BLaER1 treated with 17β-estradiol and CSF1 and Interleukin-3, amounts not matched to agents 10 nM and 100 nM (cell line): ENCODE measurements around the gene VOPP1.

Source experiments
- H3K27ac ChIP-seq, 11 experiments: shearing (Covaris generic); formaldehyde crosslinking; 2 replicates each; pipeline ENCODE4 v1.8.1; 2022
- H3K27me3 ChIP-seq, 11 experiments: shearing (Covaris generic); formaldehyde crosslinking; 2 replicates each; pipeline ENCODE4 v1.8.1; 2022
- H3K36me3 ChIP-seq, 11 experiments: shearing (Covaris generic); formaldehyde crosslinking; 2 replicates each; pipeline ENCODE4 v1.8.1; 2022
- H3K4me1 ChIP-seq, 10 experiments: shearing (Covaris generic); formaldehyde crosslinking; 2 replicates each; pipeline ENCODE4 v1.8.1; 2022
- H3K4me2 ChIP-seq, 11 experiments: shearing (Covaris generic); formaldehyde crosslinking; 2 replicates each; pipeline ENCODE4 v1.8.1; 2022
- H3K4me3 ChIP-seq, 10 experiments: shearing (Covaris generic); formaldehyde crosslinking; 2 replicates each; pipeline ENCODE4 v1.8.1; 2022
- H3K9ac ChIP-seq, 11 experiments: shearing (Covaris generic); formaldehyde crosslinking; 2 replicates each; pipeline ENCODE4 v1.8.1; 2022
- H3K9me3 ChIP-seq, 11 experiments: shearing (Covaris generic); formaldehyde crosslinking; replicated peaks in 1 of 11; 2 replicates each; pipeline ENCODE4 v1.8.1; 2022
- H4K20me1 ChIP-seq, 11 experiments: shearing (Covaris generic); formaldehyde crosslinking; 2 replicates each; pipeline ENCODE4 v1.8.1; 2022
- Cebpa-rat ChIP-seq, 11 experiments: shearing (Covaris generic); IDR thresholded peaks; 2 replicates each; pipeline ENCODE4 v1.8.1; 2022

Gene VOPP1

DNA sequence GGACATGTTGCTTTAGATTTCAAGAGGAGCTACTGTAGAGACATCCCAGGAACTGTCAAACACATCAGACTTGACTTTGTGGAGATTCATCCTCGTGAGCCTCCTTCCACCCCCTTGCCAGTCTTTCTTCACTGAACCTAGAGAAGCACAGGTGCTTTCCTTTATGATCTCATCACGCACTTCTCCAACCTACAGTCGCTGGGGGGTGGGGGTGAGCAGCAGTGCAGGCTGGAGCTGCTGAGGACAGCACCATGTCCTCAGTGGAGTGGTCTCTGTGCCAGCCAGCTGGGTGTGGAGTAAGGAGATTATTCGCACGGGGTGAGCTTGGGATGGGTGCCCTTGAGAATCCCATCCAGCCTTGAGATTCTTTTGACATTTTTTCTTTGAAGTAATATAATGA lies 88.1 kb downstream of the VOPP1 start:
- peaks cover 0 to 12% (median 0%) of the 10 kb centered on the region in 10 experiments; a peak in 3 of 20 replicates for H3K4me1 ChIP-seq
- peaks cover 25 to 85% (median 64%) of the 10 kb centered on the region in 11 experiments for H3K36me3 ChIP-seq
- H3K9me3 ChIP-seq = no peaks in the 10 kb centered on the region
- H3K4me3 ChIP-seq = no peak overlapping the region
- no peaks in the 10 kb centered on the region for H3K27me3 ChIP-seq
- no peak overlapping the region for H3K9ac ChIP-seq
- TF ChIP-seq Cebpa-rat (IDR thresholded peaks at IDR 0.05) = no peak
- H3K4me2 ChIP-seq = no peak overlapping the region
- H3K27ac ChIP-seq = no peak overlapping the region
- H4K20me1 ChIP-seq = peaks cover 0 to 29% (median 5%) of the 10 kb centered on the region in 11 experiments; a peak in 10 of 22 replicates

GRCh38 chr7:55483046-55483445 lies 89.3 kb downstream of the VOPP1 start:
- H3K36me3 ChIP-seq = peaks cover 18 to 81% (median 58%) of the 10 kb centered on the region in 11 experiments; a peak in 21 of 22 replicates
- no peak overlapping the region for H3K4me2 ChIP-seq
- H3K4me3 ChIP-seq = no peak overlapping the region
- no peaks in the 10 kb centered on the region for H3K9me3 ChIP-seq
- no peak overlapping the region for H3K9ac ChIP-seq
- H3K27me3 ChIP-seq = no peaks in the 10 kb centered on the region
- H3K4me1 ChIP-seq = peaks cover 0 to 1% (median 0%) of the 10 kb centered on the region in 10 experiments; a peak in 2 of 20 replicates
- no peak overlapping the region for H3K27ac ChIP-seq
- TF ChIP-seq Cebpa-rat (IDR thresholded peaks at IDR 0.05) = no peak
- H4K20me1 ChIP-seq = peaks cover 0 to 32% (median 4%) of the 10 kb centered on the region in 11 experiments; a peak in 10 of 22 replicates

- Histone ChIP-seq H3K9ac (no peak overlapping the region), H4K20me1 (peaks cover 0 to 31% (median 5%) of the 10 kb centered on the region in 11 experiments; a peak in 11 of 22 replicates), H3K9me3 (no peaks in the 10 kb centered on the region), H3K27me3 (no peaks in the 10 kb centered on the region), H3K27ac (no peak overlapping the region), H3K4me2 (no peak overlapping the region), H3K4me1 (no peaks in the 10 kb centered on the region), H3K36me3 (peaks cover 16 to 79% (median 41%) of the 10 kb centered on the region in 11 experiments; a peak in 21 of 22 replicates), H3K4me3 (no peak overlapping the region)
- no peak for TF ChIP-seq Cebpa-rat (IDR thresholded peaks at IDR 0.05)
Measured at GRCh38 chr7:55481155-55481554, 91.1 kb downstream of the VOPP1 start.

- no peak overlapping the region for H3K4me2 ChIP-seq
- no peak overlapping the region for H3K27ac ChIP-seq
- H3K4me1 ChIP-seq = no peaks in the 10 kb centered on the region
- H3K4me3 ChIP-seq = no peak overlapping the region
- no peak overlapping the region for H3K9ac ChIP-seq
- H4K20me1 ChIP-seq = peaks cover 0 to 38% (median 20%) of the 10 kb centered on the region in 11 experiments; a peak in 12 of 22 replicates
- no peaks in the 10 kb centered on the region for H3K27me3 ChIP-seq
- TF ChIP-seq Cebpa-rat (IDR thresholded peaks at IDR 0.05) = no peak
- H3K36me3 ChIP-seq = peaks cover 10 to 73% (median 20%) of the 10 kb centered on the region in 11 experiments; a peak in 17 of 22 replicates
- no peaks in the 10 kb centered on the region for H3K9me3 ChIP-seq
Measured at GRCh38 chr7:55478700-55479099, 93.6 kb downstream of the VOPP1 start.

GRCh38 chr7:55477781-55478374 lies 94.4 kb downstream of the VOPP1 start:
- Histone ChIP-seq H3K9ac (no peak overlapping the region), H3K4me2 (no peak overlapping the region), H3K9me3 (no peaks in the 10 kb centered on the region), H3K27ac (no peak overlapping the region), H4K20me1 (peaks cover 0 to 37% (median 17%) of the 10 kb centered on the region in 11 experiments; a peak in 12 of 22 replicates), H3K27me3 (no peaks in the 10 kb centered on the region), H3K4me3 (no peak overlapping the region), H3K36me3 (peaks cover 7 to 73% (median 24%) of the 10 kb centered on the region in 11 experiments; a peak in 19 of 22 replicates), H3K4me1 (no peaks in the 10 kb centered on the region)
- no peak for TF ChIP-seq Cebpa-rat (IDR thresholded peaks at IDR 0.05)

DNA sequence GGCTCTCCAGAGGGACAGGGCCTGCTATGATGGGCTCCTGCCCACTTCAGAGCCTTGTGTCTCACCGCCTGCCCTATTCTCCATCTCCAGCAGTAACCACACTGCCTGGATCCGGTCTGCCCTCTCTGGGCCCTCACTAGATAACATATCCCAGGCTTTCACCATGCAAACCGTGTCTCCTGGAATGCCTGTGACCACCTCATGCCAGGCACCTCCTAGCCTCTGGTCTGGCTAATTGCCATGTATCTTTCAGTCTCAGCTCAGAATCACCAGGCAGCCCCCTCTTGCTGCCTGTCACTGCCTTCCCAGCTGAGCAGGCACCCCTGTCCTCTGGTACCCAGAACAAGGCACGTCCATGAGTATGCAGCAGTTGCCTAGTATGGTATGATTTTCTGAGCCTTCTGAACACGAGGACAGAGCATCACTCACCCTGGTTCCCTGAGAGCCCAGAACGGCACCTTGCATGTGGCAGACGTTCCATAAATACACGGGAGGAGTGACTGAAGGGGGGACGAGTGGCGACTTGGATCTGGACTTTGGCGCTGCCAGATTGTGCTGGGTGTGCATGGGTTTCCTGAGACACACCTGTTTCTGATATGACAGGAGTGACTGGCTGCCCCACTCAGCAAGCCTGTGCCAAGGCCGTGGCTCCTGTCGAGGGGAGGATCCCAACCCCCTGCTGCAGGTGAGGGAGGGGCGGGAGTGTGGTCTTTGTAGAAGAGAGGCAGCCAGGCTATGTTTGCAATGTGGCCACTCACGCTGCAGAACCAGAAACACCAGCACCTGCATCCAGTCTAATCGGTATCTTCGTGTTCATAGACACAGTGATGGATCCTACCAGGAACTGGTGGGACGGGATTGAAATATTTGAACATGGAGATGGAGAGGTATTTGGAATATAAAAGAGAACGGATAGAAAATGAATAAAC lies 95.2 kb downstream of the VOPP1 start:
- no peak for TF ChIP-seq Cebpa-rat (IDR thresholded peaks at IDR 0.05)
- Histone ChIP-seq H3K4me2 (no peak overlapping the region), H3K4me1 (no peaks in the 10 kb centered on the region)

DNA sequence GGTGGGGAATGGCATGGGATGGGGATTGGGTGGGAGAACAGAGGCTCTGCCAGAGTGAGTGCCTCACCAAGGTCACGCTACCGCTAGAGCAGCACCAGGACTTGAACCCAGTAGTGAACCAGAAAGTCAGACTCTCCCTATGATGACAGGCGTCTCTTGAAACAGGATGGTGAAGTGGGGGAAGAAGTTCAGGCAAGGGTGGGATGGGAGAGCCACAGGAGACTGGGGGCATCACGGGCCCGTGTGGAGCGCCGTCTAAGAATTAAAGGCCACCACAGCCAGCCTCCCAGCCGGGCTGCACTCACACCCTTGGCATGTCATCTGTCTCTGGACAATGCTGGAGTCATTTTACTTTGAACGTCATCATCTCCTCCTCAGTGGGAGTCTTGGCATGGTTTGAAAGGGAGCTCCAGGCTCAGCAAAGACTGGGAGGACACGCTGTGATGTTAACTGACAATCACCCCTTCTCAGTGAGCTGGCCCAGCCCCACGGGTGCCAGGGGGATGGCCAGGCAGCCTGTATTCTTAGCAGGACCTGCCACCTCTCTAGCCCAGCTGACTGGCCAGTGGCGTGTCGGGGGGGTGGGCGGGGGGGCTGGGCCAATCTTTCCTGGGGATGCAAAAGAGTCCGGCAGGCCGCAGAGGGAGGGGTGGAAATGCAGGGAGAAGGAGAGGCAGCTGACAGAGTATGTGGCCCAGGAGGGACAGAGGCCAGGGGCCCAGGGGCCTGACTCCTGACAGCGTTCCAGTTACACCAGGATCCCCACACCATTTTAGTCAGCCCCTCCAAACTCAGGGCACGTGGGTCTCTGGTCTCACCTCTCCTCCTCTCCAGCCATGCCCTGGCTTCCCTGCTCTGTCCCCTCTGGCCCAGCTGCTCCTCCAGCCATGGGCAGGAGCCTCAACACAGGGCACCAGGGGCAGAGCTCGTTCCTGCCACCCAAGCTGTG lies 96.2 kb downstream of the VOPP1 start:
- no peak overlapping the region for H3K9ac ChIP-seq
- H3K36me3 ChIP-seq = peaks cover 6 to 63% (median 23%) of the 10 kb centered on the region in 11 experiments; a peak in 19 of 22 replicates
- H4K20me1 ChIP-seq = peaks cover 0 to 37% (median 16%) of the 10 kb centered on the region in 11 experiments; a peak in 12 of 22 replicates
- no peaks in the 10 kb centered on the region for H3K4me1 ChIP-seq
- H3K27me3 ChIP-seq = no peaks in the 10 kb centered on the region
- H3K27ac ChIP-seq = no peak overlapping the region
- no peak overlapping the region for H3K4me3 ChIP-seq
- no peaks in the 10 kb centered on the region for H3K9me3 ChIP-seq
- no peak for TF ChIP-seq Cebpa-rat (IDR thresholded peaks at IDR 0.05)
- no peak overlapping the region for H3K4me2 ChIP-seq

More for the DNA sequence above, 95.2 kb downstream of the VOPP1 start:
- Histone ChIP-seq H3K27ac (no peak overlapping the region), H3K9me3 (no peaks in the 10 kb centered on the region), H3K27me3 (no peaks in the 10 kb centered on the region), H4K20me1 (peaks cover 0 to 37% (median 16%) of the 10 kb centered on the region in 11 experiments; a peak in 12 of 22 replicates), H3K36me3 (peaks cover 6 to 69% (median 25%) of the 10 kb centered on the region in 11 experiments; a peak in 19 of 22 replicates), H3K4me3 (no peak overlapping the region), H3K9ac (no peak overlapping the region)
